Endothelial cell of umbilical vein (primary cell): ENCODE measurements around the gene TIMP1. TPM values are rescaled to one million over a fixed set of nuclear protein-coding genes. Genes with fewer than 3 reads are reported as not detected.

Source experiments
- Bru-seq: library from RNA; stranded (reverse); fragments of 400-500 nt; gene quantifications from one replicate; lab custom pipeline; 2021; lab: Mats Ljungman, UMichigan
- BruChase-seq, 2 experiments: library from RNA; stranded (reverse); fragments of 400-500 nt; gene quantifications; one replicate each; lab custom pipeline; 2021; lab: Mats Ljungman, UMichigan
- BruUV-seq: library from RNA; stranded (reverse); fragments of 400-500 nt; replicated peaks from 2 replicates; lab custom pipeline; 2021; lab: Mats Ljungman, UMichigan
- CTCF ChIA-PET: fragments of 300-600, 350-600 bp; sonication (Branson Sonifier 250); formaldehyde crosslinking; loops from one replicate; lab custom pipeline; 2021; ENCODE audit warnings: antibody characterized with exemption, inconsistent platforms; lab: Charles Lee
- POLR2A ChIA-PET: fragments of 300-600, 350-600 bp; sonication (Branson Sonifier 250); formaldehyde crosslinking; loops from one replicate; lab custom pipeline; 2021; ENCODE audit warnings: antibody characterized with exemption, inconsistent platforms; lab: Charles Lee
- DNase-seq: peaks from one replicate; pipeline ENCODE4 v3.0.0-alpha.2; 2011; ENCODE audit warnings: low read depth, low spot score
- FAIRE-seq: peaks from 2 replicates; lab custom pipeline; 2011; peaks lifted over from hg19 to GRCh38; lab: Jason Lieb, UNC
- H2AFZ ChIP-seq: 2 replicates; pipeline ENCODE4 v1.6.0; 2012; ENCODE audit warnings: low read depth, low read length, control low read depth, inconsistent platforms
- H3K27ac ChIP-seq: 2 replicates; pipeline ENCODE4 v1.5.1; 2011; ENCODE audit warnings: low read depth, mild to moderate bottlenecking, control low read depth, low read length, moderate library complexity; ENCODE audit not compliant: insufficient read depth
- H3K27me3 ChIP-seq, 2 experiments: 2 replicates each; pipeline versions ENCODE4 v1.6.0 to v1.6.1; 2011; ENCODE audit warnings: low read length in 2 of 2, mixed read lengths in 1 of 2; ENCODE audit not compliant: control insufficient read depth in 2 of 2, insufficient read depth in 2 of 2
- H3K36me3 ChIP-seq, 2 experiments: 2 replicates in 1 of 2; 3 replicates in 1 of 2; pipeline ENCODE4 v1.5.1; 2011; ENCODE audit warnings: low read length in 2 of 2, mild to moderate bottlenecking in 1 of 2, moderate library complexity in 1 of 2; ENCODE audit not compliant: control insufficient read depth in 2 of 2, insufficient read depth in 2 of 2; ENCODE audit errors: extremely low read depth in 1 of 2
- H3K4me1 ChIP-seq: 3 replicates; pipeline ENCODE4 v1.5.1; 2011; ENCODE audit warnings: mild to moderate bottlenecking, low read length; ENCODE audit not compliant: control insufficient read depth, insufficient read depth; ENCODE audit errors: extremely low read depth
- H3K4me2 ChIP-seq: 2 replicates; pipeline ENCODE4 v1.6.1; 2011; ENCODE audit warnings: low read length, control low read depth, mixed read lengths; ENCODE audit not compliant: insufficient read depth
- H3K4me3 ChIP-seq, 3 experiments: fragments of 200-600 bp in 1 of 3; sonication (generic), shearing (Covaris generic) in 1 of 3; replicated peaks in 1 of 3; 2 replicates each; pipeline ENCODE4 v1.5.1; 2011 to 2016; ENCODE audit warnings: control low read depth in 3 of 3, low read length in 3 of 3, mild to moderate bottlenecking in 2 of 3, inconsistent platforms in 1 of 3, low read depth in 1 of 3, moderate library complexity in 1 of 3; ENCODE audit not compliant: insufficient read depth in 1 of 3
- H3K79me2 ChIP-seq: 2 replicates; pipeline ENCODE4 v1.6.0; 2012; ENCODE audit warnings: low read length, inconsistent platforms; ENCODE audit not compliant: control insufficient read depth, insufficient read depth
- H3K9ac ChIP-seq: replicated peaks from 2 replicates; pipeline ENCODE3; 2011; ENCODE audit warnings: low read length, control low read depth; ENCODE audit not compliant: insufficient read depth; ENCODE audit errors: extremely low read depth
- H3K9me1 ChIP-seq: replicated peaks from 3 replicates; pipeline ENCODE4 v1.6.0; 2011; ENCODE audit warnings: mild to moderate bottlenecking, low read length; ENCODE audit not compliant: control insufficient read depth, insufficient read depth; ENCODE audit errors: extremely low read depth
- H3K9me3 ChIP-seq: replicated peaks from 2 replicates; pipeline ENCODE4 v1.5.1; 2012; ENCODE audit warnings: low read length, inconsistent platforms; ENCODE audit not compliant: control insufficient read depth, insufficient read depth
- H4K20me1 ChIP-seq: replicated peaks from 2 replicates; pipeline ENCODE3; 2011; ENCODE audit warnings: mild to moderate bottlenecking, low read length; ENCODE audit not compliant: control insufficient read depth, insufficient read depth; ENCODE audit errors: extremely low read depth
- CTCF ChIP-seq, 2 donors: IDR thresholded peaks; 1 replicate in 1 of 2; 2 replicates in 1 of 2; pipeline ENCODE4 v1.5.1; 2011; ENCODE audit warnings: low read length in 2 of 2, mild to moderate bottlenecking in 2 of 2, moderate library complexity in 2 of 2, control low read depth in 1 of 2, inconsistent platforms in 1 of 2, low read depth in 1 of 2; ENCODE audit not compliant: insufficient read depth in 1 of 2; ENCODE audit errors: extremely low read depth in 1 of 2
- EZH2 ChIP-seq: IDR thresholded peaks from 2 replicates; pipeline ENCODE4 v1.6.1; 2012; ENCODE audit warnings: borderline replicate concordance, low read depth, mild to moderate bottlenecking, moderate library complexity, low read length, inconsistent platforms; ENCODE audit not compliant: severe bottlenecking
- FOS ChIP-seq: IDR thresholded peaks from 2 replicates; pipeline ENCODE4 v1.6.1; 2011; ENCODE audit warnings: mild to moderate bottlenecking, low read length, moderate library complexity, borderline replicate concordance; ENCODE audit not compliant: insufficient read depth
- GATA2 ChIP-seq: IDR thresholded peaks from 2 replicates; pipeline ENCODE4 v1.7.0; 2011; ENCODE audit warnings: low read depth, mild to moderate bottlenecking, moderate library complexity, mixed read lengths, low read length; ENCODE audit not compliant: insufficient read length, insufficient read depth
- JUN ChIP-seq: IDR thresholded peaks from 2 replicates; pipeline ENCODE4 v1.6.1; 2011; ENCODE audit warnings: borderline replicate concordance, low read depth; ENCODE audit not compliant: insufficient read length, insufficient read depth
- MAX ChIP-seq: IDR thresholded peaks from 2 replicates; pipeline ENCODE4 v1.6.1; 2011; ENCODE audit not compliant: insufficient read depth, insufficient read length
- MYC ChIP-seq: IDR thresholded peaks from one replicate; pipeline ENCODE4 v1.6.1; 2011; ENCODE audit warnings: mild to moderate bottlenecking, low read depth, low read length
- POLR2A ChIP-seq: IDR thresholded peaks from 2 replicates; pipeline ENCODE4 v1.6.1; 2012; ENCODE audit warnings: low read depth, mild to moderate bottlenecking, control low read depth, low read length
- POLR2AphosphoS5 ChIP-seq: IDR thresholded peaks from 2 replicates; pipeline ENCODE4 v1.6.1; 2012; ENCODE audit warnings: low read depth, mild to moderate bottlenecking, control low read depth, low read length, moderate library complexity; ENCODE audit not compliant: insufficient read depth
- dilution Hi-C: fragments of 300-500 bp; cut with MboI; formaldehyde crosslinking; loops from one replicate; pipeline ENCODE4 v1.15.0; 2019; ENCODE audit warnings: low sequenced_read_pairs; ENCODE audit not compliant: extremely low pct_ligation_motif_present
- intact Hi-C: fragments of 100-400 bp; cut with micrococcal nuclease; formaldehyde crosslinking; loops from one replicate; pipeline ENCODE4 v1.10.0; 2022
- long read RNA-seq: library from polyadenylated mRNA; stranded (forward); transcript quantifications from one replicate; pipeline ENCODE4 v2.0.0, GENCODE V29; 2021
- polyA minus RNA-seq, 3 experiments: library from RNA; depleted of rRNA, polyadenylated mRNA; stranded (reverse); fragments of >200 nt; gene quantifications; 1 replicate in 1 of 3; 2 replicates in 2 of 3; pipeline ENCODE4 v1.2.3, GENCODE V29; 2011
- polyA plus RNA-seq, 4 experiments: library from polyadenylated mRNA; depleted of rRNA in 3 of 4; stranded (reverse) in 3 of 4; unstranded in 1 of 4; fragments of >200 nt; gene quantifications; 2 replicates each; pipeline versions ENCODE4 v1.2.1 to v1.2.3, GENCODE V29; 2011 to 2012; ENCODE audit warnings: missing spikeins in 1 of 4
- total RNA-seq: library from RNA; stranded (reverse); gene quantifications from 2 replicates; pipeline ENCODE4 v1.2.3, GENCODE V29; 2021

TIMP1 gene
- total RNA-seq (104 and 124 TPM in 2 replicates), polyA plus RNA-seq (277 and 382 TPM in 2 replicates), polyA minus RNA-seq (248 and 254 TPM in 2 replicates), Bru-seq, nascent RNA (percentile 66 among the genes with signal in this experiment), BruChase-seq, experiment 1, labeled RNA remaining after a 6-hour chase (percentile 71 among the genes with signal in this experiment), BruChase-seq, experiment 2, labeled RNA remaining after a 2-hour chase (percentile 52 among the genes with signal in this experiment)
- polyA plus RNA-seq (2011; cell fraction: cytosol; rRNA removed) = 197 and 232 TPM in 2 replicates
- 55.3 and 78.8 TPM in 2 replicates for polyA plus RNA-seq (2011; cell fraction: nucleus; rRNA removed)
- polyA plus RNA-seq (2012) = 219 and 355 TPM in 2 replicates
- polyA minus RNA-seq (2011; cell fraction: cytosol; rRNA and poly(A)+ RNA removed) = 279 TPM
- polyA minus RNA-seq (2011; cell fraction: nucleus; rRNA and poly(A)+ RNA removed) = 21.3 and 29.0 TPM in 2 replicates
- long read RNA-seq, transcript TIMP1-201 (6 exons, 892 nt) = major isoform, 189 of 200 reads
- long read RNA-seq, partial matches to known transcripts = 5 of 200 reads
- long read RNA-seq, other reads (novel, unspliced or antisense) = 4 of 200 reads

- Histone ChIP-seq H3K36me3 (peaks cover 0 to 2% of the 10 kb centered on the region in 2 experiments), H3K4me3 (peak within 1 kb of the TSS; percentile 3 to 60 (median 41)), H3K4me1 (peaks cover 28% of the 10 kb centered on the region), H3K27me3 (no peaks in the 10 kb centered on the region), H2AFZ (peak within 1 kb of the TSS; percentile 28), H3K9me3 (no peaks in the 10 kb centered on the region), H3K27ac (peak within 1 kb of the TSS; percentile 67), H3K9ac (peak within 1 kb of the TSS; percentile 56), H4K20me1 (no peaks in the 10 kb centered on the region), H3K4me2 (peak within 1 kb of the TSS; percentile 25), H3K79me2 (peaks cover 3% of the 10 kb centered on the region), H3K9me1 (no peaks in the 10 kb centered on the region)
- DNase-seq (peak; percentile 90), FAIRE-seq (peak; percentile 95)
- CTCF ChIA-PET = interaction anchor here (0.7 to 1.0 kb wide), 4 partner anchors 20 to 85 kb away, joined by 3 to 4 read pairs (median 3); partner anchors contain the start of gene ELK1
- POLR2A ChIA-PET = interaction anchor here (0.6 kb wide), 2 partner anchors 46 to 49 kb away, joined by 4 read pairs; no protein-coding TSS in a partner anchor
- dilution Hi-C loops = no loop called here
- BruUV-seq = no TSS peak
- intact Hi-C loops = loop anchor here (1.0 to 5.0 kb wide), 3 partner anchors 21 to 55 kb away; partner anchors contain the start of genes ARAF and SYN1
- TF ChIP-seq GATA2 (no peak), JUN (no peak), POLR2A (peak; percentile 81), FOS (peak; percentile 52), MYC (no peak), EZH2 (no peak), CTCF (IDR thresholded peaks at IDR 0.05; ENCODE audit: extremely low read depth in 1 of 2, insufficient read depth in 1 of 2, low read depth in 1 of 2, low read length in 2 of 2) (no peak), POLR2AphosphoS5 (peak; percentile 75), MAX (no peak)
Measured at GRCh38 chrX:47581731-47582647, at the start of gene TIMP1. TSS of gene TIMP1 (plus strand) at chrX:47582436. CDS start at chrX:47583416, 980 bp downstream.
